ENCODE measurements around the gene HMMR.

DNA sequence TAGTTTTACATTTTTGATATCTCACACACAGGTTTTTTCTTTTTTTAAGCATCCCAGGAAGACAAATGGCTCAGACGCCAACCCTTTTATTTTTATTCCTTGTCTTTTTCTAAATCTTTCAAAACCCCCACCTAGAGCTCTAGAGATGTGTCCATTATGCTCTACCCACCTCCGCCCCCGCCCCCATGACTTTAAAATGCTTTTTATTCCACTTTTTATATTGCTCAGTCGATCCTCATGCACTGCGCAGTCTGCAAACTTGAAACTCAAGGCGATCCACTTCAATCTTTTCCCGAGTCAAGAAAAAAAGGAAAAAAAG lies 44.6 kb downstream of the HMMR start:
- no peak for TF ChIP-seq POLR2AphosphoS5 (IDR thresholded peaks at IDR 0.05)
- no peak for TF ChIP-seq EP300 (IDR thresholded peaks at IDR 0.05)
- TF ChIP-seq, protein P1, sequence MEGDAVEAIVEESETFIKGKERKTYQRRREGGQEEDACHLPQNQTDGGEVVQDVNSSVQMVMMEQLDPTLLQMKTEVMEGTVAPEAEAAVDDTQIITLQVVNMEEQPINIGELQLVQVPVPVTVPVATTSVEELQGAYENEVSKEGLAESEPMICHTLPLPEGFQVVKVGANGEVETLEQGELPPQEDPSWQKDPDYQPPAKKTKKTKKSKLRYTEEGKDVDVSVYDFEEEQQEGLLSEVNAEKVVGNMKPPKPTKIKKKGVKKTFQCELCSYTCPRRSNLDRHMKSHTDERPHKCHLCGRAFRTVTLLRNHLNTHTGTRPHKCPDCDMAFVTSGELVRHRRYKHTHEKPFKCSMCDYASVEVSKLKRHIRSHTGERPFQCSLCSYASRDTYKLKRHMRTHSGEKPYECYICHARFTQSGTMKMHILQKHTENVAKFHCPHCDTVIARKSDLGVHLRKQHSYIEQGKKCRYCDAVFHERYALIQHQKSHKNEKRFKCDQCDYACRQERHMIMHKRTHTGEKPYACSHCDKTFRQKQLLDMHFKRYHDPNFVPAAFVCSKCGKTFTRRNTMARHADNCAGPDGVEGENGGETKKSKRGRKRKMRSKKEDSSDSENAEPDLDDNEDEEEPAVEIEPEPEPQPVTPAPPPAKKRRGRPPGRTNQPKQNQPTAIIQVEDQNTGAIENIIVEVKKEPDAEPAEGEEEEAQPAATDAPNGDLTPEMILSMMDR (IDR thresholded peaks at IDR 0.05), result no peak

Data from gastroesophageal sphincter (tissue), 3 donors.